Measurements from ENCODE around the gene UROC1.

The UROC1 gene

DNA sequence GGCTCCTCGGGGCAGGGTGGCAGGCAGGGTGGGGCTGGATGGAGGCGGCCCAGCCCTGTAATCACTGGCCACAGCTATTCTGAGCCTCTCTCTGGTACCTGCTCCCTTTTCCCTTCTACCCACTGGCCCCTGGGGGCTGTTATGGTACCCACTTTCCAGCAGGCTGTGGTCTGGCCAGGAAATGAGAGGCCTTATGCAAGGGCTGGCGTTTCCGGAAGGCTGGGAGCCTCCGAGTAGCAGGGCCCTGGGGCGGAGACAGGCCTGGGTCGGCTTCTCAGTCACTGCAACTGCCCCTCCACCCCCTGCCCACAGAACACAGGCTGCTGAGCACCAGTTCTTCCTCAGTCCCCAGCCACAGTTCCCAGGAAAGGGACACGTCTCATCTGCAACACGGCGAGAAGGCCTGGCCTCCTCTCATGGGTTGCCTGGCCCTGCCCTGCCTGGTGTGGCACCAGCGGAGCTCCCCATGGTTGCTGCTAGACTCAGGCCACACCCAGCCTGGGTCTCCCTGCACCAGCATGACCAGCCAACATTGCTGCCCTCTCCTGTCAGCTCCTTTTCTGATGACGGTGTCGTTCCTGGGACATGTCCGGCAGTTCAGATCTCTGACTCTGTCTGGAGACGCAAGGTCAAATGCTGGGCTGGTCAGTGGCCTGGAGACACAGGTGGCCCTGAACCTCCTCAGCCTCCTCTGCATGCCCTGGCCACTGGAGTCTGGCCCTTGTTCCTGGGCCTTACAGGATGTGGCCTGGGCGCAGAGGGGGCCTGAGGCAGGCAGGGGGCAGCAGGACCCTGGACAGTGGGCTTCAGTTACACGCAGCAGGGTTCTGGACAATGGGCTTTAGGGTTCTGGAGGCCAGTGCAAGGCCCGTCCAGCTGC, 12.8 kb upstream of the UROC1 start:
- DNase-seq: no peak

DNA sequence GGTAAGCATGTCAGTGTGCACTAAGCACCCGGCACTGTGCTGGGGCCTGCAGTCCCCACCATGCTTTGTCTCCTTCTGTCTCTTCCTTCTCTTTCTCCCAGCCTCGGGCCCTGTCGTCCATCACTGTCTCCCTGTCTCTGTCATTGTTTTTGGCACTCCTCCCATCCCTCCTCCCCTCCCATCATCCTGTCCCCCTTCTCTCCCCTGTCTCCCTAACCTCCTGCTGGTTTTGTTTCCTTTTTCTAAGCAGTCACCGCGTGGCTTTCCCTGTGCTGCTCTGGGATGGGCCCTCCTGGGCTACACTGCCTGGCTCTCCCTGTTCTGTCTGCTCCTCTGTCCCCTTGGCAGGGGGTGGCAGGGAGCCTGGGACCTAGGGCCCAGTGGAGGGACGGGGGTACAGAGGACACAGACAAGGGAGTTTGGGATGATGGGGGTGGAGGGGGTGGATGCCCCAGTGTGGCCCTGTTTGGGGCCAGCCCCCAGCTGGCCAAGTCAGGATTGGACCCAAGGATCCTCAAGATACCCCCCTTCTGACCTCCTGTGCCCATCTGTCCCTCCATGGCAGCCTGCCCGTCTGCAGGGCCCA, 12.1 kb upstream of the UROC1 start:
- DNase-seq: no peak

DNA sequence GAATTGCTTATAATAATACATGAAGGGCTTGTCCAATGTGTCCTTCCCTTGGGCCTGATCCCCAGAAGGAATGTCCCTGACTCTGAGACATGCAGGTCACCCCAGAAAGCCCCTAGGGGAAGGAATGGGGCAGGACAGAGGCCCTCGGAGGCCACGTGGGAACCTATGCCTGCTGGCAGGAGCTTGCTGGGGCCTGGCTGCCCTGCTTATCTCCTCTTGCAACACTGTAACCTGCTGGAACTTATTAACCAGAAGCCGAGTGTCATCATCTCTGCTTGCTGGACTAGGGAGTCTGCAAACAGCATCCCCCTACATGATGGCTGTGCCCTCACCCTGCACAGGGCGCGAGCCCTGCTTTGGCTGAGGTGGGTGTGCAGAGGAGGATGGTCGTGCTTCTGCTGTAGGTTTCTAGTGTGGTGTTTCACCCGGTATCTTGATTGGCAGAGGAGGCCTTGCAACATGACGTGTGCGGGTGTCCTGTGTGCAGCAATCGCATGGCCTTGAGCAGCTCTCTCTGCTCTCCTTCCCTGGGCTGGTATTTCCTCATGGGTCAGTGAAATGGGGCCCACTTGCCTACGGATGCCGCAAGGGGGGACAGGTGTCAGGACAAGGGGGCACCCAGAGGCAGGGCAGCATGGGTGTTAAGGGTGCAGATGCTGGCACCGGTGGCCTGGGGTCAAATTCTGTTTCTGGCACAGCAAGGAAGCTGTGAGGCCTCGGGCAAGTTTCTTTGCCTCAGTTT, 11.4 kb upstream of the UROC1 start:
- no peak for DNase-seq

DNA sequence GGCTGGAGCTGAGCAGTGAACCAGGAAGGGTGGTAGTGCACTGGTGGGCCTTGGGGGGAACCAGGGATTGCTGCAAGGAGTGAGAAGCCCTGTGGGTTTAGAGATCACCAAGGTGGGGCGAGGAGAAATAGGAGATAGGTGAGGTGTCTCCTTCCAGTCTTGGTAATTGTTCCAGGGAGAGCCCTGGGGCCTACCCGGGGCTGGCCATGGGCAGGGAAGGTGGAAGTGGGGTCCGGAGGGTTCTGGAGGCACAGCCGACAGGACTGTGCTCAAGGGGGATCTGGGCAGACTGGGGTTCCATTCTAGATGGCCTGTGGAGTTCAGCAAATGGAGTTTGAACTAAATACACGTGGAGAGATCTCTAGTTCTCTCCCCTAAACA, 10.8 kb upstream of the UROC1 start:
- DNase-seq: no peak

DNA sequence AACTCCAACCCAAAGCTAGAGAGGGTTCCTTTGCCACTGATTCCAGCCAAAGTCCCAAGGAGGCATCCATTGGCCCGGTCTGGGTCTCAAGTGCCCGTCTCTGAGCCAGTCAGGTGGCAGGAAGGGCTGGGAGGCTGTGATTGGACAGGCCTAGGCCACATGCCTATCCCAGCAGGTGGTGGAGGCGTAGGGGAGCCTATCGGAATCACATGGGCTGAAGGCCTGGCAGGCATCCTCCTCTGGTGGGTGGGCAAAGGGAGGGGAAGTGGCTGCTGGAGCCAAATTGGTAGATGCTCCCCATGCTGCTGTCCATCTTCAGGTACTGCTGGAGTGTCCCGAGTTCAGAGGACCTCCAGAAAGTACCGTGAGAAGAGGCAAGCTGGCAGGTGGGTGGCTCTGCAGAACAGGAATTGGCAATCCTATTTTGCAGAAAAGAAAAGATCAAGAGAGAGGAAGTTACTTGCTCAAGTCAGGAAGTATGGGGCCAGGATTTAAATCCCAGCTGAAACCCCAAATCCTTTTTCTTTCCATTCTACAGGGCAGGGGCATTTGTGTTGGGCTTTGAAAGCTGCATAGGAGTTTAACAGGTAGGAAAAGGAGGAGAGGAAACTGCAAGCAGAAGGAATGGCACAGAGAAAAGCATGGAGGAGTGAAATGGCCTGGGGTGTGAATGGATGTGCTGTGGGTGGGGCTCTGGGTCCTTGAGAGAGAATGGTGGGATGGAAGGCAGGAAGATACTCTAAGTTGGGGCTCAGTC, 10.1 kb upstream of the UROC1 start:
- no peak for DNase-seq

DNA sequence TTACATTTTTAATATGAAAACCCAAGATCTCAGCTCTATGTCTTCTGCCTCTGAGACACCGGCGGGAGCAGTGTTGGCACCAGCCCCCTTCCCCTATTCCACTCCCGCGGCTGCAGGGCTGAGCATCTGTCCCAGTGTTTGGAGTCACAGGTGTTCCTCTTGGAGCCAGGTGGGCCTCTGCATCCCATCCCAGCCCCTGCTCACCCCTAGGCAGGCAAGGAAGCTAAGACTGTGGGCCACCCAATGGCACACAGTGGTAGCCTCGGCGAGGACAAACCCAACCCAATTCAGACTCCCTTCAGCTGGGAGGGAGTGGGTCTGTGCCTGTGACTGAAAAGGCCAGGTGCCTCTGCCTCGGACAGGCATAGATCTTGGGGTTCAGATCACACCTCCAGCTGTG, 9.4 kb upstream of the UROC1 start:
- no peak for DNase-seq

DNA sequence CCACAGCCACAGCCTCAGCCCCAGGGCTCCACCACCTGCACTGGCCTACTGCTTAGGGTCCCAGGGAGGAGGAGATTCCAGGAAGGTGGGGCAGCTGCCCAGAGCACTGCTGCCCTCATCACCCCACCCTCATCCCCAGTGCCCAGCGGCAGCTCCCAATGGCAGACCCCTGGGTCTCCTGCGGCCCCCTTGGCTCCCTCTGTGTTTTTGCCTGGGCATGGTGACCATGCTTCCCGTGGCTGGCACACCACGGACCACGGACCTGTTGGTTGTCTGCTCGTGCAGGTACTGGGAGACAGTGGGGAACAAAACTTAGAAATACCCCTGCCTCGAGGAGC, 9.1 kb upstream of the UROC1 start:
- DNase-seq: no peak

DNA sequence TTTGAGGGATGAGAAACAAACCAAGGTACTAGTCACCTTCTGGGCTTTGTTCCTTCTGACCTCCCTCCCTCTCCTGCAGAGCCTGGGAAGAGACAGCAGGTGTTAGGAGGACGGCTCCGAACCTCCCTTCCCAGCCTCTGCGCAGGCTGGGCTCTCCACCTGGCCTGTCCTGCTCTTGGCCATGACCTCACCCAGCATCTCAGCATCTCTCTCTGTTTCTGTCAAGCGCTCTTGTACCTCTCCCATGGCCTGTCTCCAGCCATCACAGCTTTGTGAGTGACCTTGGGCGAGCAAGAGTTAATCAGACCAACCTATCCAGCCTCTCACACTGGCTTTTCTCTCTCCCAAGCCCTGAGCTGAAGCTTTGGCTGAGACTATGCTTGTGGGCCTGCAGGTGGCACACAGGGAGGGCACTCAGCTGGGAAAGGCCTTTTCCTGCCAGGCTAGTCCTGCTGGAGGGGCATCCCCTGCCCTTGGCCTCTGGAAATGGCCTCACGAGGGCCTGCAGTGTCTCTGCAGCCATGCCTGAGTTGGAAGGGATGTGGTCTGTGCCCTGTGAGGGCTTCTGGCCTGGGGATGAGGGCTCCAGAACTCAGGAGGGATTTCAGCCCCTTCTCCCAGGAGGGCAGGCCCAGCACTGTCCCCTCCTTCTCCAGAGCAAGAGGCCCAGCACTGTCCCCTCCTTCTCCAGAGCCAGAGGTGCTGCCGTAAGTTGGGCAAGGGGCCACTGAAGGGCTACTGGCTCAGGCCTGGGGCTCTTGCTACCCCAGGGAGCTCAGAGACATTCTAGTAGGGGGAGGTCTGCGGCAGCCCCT, 8.5 kb upstream of the UROC1 start:
- no peak for DNase-seq

DNA sequence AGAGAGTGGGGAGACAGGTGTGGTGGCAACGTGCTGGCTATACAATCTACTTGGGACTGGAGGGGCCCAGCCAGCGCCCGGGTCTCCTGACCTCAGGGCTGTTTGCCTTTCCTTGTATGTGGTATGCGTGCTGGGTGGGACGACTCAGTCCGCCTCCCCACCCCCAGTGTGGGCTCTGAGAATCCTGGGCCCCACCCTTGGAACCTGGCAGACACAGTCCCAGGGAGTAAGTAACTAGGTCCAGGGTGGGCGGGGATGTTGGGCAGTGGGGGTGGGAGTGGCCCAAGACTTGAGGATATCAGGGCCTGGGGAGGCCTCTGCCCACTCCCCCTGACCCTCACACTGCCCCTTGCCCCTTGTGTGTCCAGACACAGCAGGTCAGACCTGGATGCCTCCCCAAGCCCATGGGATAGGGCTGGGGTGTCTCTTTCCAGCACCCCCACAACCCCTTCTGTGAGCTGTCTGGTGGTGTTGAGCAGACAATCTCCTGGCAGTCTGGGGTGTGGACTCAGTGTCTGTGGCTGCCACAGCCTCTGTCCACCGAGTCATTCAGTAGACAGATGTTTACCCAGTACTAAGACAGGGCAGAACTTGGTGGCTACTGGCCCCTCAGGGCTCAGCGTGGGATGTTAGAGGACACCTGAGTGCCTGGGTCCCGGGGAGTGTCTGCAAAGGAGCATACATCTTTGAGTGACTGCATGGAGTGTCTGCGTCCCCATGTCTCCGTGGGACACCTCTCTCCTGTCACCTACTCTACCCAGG, 7.7 kb upstream of the UROC1 start:
- DNase-seq: no peak

DNA sequence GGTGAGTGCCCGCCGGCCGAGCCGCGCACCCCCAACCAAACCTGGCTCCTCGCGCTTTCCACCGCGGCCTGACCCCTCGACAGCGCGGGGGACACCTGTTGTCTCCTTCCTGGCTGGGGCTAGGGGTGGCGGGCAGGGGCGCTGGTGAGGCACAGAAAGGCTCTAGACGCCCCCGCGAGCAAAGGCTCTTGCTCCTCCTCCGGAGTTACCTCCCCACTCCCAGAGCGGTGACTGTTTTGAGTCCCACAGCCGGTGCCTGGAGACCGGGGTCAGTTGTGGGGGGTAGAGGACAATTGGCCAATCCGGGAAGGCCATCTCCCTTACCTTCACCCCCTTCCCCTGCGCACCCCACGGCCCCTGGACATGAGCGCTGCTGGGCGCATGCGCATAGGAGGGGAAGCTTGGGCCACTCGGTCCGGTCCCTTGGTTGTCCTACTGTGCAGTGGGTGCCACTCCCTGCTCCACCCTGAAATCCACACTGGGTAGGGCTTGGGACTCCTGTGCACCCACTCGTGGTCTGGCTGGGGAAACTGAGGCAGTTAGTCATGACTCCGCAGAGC, 6.9 kb upstream of the UROC1 start:
- DNase-seq: no peak

DNA sequence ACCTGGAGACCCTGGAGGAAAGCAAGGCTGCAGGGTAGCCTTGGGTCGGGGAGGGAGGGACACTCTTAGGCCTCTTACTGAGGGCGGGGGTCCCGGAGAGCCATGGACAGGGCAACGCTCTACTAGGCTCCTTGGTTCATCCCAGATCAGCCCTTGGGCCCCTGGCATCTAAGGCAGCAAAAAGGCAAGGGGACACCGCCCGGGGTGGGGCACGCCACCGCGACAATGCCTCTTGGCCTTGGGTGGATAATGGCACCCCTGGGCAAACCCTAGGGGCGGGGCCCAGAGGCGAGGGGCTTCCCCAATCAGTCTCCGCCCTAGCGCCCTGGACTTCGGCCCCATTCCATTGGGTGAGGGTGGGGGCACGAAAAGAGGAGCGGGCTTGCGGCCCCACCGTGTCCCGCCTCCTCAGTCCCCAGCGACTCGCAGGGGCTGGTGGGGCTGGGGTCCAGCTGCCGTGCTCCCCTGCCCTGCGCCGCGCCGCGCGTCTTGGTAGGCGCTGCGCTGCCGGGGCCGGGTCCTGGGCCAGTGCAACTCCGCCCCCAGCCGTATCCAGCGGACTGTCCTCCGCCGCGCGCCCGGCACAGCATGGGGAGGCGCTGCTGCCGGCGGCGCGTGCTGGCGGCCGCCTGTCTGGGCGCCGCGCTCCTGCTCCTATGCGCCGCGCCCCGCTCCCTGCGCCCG, 6.3 kb upstream of the UROC1 start, which contains the start of gene CHST13:
TSS of gene CHST13 (plus strand) at position 411 of the 684 bp plus-strand sequence. CDS start at position 589, 178 bp downstream.
- no peak for DNase-seq

DNA sequence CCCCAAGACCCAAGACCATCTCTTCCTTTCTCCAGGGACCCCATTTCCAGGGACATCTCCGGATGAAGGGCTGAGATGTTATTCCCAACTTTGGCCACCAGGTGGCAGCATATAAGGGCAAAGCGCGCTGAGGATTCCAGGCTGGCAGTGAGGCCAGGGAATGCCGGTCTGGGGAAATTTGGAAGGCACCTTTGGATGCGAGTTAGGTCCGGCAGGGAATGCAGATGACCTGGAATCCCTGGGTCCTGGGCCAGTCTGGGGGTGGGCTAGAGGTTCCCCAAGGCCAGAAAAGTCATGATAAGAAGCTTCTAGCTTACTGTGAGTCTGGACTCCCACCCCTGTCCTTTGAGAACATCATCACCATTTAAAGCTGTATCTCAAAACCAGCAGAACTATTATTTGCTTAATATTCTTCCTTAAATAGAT, 4.8 kb upstream of the UROC1 start:
- DNase-seq: peak; percentile 40

DNA sequence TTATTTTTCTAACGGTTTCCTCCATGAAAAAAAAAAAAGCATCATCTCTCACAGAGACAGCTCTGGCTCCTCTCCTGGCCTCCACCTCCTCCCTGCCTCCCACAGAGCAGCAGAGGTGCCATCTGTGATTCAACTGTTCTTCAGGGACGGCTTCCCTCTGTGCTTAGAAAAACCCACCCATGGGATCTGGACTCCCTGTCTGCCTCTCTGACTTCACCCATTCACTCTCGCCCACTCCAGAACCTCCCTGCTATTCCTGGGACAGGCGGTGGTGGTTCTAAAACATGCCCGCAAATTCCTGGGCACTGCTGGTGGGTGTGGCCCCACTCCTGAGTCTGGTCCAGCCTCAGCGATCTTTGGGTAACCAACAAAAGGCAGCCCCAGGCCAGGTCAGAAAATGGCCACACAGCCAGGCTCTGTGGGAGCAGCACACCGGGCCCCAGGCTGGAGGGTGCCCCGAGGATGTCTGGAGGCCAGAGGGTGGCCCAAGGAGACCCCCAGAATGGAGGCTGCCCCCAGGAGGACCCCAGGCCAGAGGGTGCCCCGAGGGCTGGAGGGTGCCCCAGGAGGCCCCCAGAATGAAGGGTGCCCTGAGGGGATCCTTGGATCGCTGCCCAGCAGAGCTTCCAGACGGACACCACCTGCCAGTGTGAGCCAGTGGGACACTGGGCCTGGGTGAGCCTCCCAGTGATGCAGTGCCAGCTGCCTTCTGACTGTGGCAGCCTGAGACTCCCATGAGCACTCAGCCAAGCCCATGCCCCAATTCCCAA, 3.7 kb upstream of the UROC1 start:
- DNase-seq: no peak

DNA sequence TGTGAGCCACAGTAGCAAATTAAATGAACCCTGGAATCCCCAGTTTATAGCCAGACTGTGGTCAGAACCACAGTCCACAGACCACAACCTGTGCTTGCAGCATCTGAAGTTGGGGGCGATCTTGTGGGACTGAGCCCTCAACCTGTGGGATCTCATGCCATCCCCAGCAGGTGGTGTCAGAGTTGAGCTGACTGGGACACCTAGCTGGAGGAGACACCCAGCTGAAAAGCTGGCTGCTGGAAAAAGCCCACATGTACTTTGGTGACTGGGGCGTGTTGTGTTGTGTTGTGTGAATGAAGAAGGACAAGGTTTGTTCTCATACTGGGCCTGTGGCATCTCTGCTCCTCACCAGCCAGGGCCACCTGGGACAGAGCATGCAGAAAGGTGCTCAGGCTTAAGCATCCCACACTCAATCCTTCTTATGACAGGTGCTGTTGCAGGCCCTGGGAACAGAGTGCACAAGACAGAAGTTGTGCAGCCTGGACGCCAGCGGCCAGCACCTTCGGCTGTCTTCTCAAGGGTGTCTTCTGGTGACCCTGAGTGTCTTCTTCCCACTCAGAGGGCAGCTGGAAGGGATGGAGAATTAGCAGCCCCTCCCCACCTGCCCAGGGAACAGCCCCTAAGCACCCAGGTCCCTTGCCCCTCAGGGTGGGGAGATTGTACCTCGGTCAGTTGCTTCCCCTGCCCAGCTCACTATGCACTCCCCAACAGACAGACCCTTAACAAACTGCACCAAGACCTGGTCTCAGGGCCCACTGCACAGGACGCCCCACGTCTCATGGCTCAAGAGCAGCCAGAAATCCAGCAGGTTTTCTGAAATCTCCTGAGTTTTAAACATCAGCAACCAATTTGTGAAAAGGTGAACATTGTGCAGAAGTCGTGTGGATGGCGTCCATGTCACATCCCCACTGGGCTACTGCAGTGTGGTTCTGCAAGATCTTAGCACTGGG, 2.2 kb upstream of the UROC1 start:
- DNase-seq: no peak

DNA sequence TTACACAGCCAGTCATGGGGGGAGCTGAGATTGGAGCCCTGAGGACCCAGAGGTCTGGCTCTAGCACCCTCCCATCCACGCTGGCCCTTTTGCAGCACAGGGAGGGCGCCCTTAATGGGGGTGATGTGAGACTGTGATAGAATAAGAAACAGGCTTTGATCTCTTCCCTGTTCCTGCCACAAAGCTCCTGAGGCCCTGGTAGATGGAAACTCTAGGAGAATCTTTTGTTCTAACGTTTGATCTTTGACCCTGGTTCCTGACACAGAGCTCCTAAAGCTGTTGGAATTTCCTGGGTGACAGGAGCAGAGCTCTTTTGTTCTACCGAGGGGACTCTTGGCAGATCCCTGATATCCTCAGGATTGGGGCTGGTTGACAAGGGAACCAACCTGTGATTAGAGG, 1.2 kb upstream of the UROC1 start:
- DNase-seq: no peak

DNA sequence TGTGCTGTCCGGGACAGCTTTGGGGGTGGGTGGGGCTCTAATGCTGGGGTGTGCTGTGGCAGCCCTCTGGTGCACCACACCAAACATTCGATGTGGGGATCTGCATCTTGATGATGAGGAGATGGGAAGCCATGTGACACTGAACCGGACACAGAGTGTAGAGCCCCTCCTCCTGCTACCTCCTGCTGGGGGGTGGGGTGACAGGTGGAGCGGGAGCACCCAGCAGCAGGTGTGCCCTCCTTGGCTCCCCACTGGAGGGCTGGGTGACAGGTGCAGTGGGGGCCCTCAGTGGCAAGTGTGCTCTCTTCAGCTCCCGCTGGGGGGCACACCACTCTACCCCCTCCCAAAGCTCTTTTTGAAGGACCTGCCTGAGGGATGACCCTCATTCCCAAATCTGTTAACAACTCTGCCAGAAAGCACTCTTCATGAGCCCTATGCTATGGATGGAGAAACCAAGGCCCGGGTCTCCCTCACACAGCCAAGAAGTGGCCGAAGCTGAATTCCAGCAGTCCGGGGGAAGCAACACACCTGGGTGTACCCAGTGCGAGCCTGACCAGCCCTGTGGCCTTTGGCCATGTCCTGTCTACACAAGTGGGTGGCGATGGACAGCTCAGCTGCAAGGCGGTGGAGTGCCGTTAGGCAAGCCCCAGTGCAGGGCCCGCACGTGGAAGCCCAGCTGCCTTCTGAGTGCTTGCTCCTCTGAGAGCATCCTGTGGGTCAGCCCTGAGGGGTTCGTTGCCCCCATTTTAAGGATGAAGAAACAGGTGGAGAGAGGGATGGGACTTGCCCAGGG, 609 bp upstream of the UROC1 start:
- DNase-seq: no peak

DNA sequence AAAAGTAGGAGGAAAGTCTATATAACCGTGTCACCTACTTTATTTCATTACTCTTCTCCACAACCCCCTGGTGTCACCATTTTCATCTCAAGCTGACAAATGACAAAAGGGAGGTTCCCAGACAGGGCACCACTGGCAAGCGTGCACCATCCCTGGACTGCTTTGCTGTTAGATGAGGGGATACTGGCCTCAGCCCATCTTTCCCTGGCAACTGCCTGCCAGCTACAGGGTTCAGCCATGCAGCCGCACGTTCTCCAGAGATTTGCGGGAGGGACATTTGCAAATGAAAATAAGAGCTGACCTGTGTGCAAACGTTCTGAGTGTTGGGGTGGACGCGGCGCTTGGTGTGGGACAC, 660 bp downstream of the UROC1 start:
- no peak for DNase-seq

All from effector CD8-positive, alpha-beta T cell (primary cell).